H9 (cell line): ENCODE results near the gene FRAS1. TPM values are rescaled to one million over a fixed set of nuclear protein-coding genes. Genes with fewer than 3 reads are reported as not detected.

Experiments
- DNase-seq: peaks from one replicate; pipeline ENCODE4 v3.0.0-alpha.2; 2017
- H2AFZ ChIP-seq: one replicate; pipeline ENCODE4 v1.6.1; 2013; ENCODE audit warnings: mild to moderate bottlenecking, low read length, control low read depth, moderate library complexity
- H2AK5ac ChIP-seq: 2 replicates; pipeline ENCODE4 v1.6.1; 2013; ENCODE audit warnings: low read length, control low read depth, mixed read lengths; ENCODE audit not compliant: insufficient read length
- H2BK120ac ChIP-seq: one replicate; pipeline ENCODE4 v1.6.1; 2013; ENCODE audit warnings: low read depth, mild to moderate bottlenecking, low read length, control low read depth, inconsistent platforms; ENCODE audit not compliant: poor library complexity, severe bottlenecking
- H2BK12ac ChIP-seq: 2 replicates; pipeline ENCODE4 v1.6.1; 2013; ENCODE audit warnings: low read length, control low read depth, mixed read lengths, low read depth; ENCODE audit not compliant: insufficient read length
- H2BK15ac ChIP-seq: 2 replicates; pipeline ENCODE4 v1.6.1; 2013; ENCODE audit warnings: low read depth, low read length, control low read depth
- H2BK20ac ChIP-seq: one replicate; pipeline ENCODE4 v1.6.1; 2013; ENCODE audit warnings: low read depth, mild to moderate bottlenecking, low read length, control low read depth, inconsistent platforms; ENCODE audit not compliant: poor library complexity, severe bottlenecking
- H2BK5ac ChIP-seq: 2 replicates; pipeline ENCODE4 v1.6.1; 2013; ENCODE audit warnings: low read length, control low read depth, mixed read lengths; ENCODE audit not compliant: insufficient read length
- H3K14ac ChIP-seq: 2 replicates; pipeline ENCODE4 v1.6.1; 2013; ENCODE audit warnings: low read length, control low read depth; ENCODE audit not compliant: insufficient read depth
- H3K18ac ChIP-seq: 2 replicates; pipeline ENCODE4 v1.6.1; 2013; ENCODE audit warnings: low read depth, mild to moderate bottlenecking, mixed read lengths, low read length, control low read depth; ENCODE audit not compliant: insufficient read length
- H3K23ac ChIP-seq: 2 replicates; pipeline ENCODE4 v1.6.1; 2013; ENCODE audit warnings: low read length, control low read depth, mixed read lengths, low read depth; ENCODE audit not compliant: insufficient read length
- H3K23me2 ChIP-seq: 2 replicates; pipeline ENCODE4 v1.6.1; 2013; ENCODE audit warnings: low read depth, mild to moderate bottlenecking, mixed read lengths, low read length, control low read depth; ENCODE audit not compliant: insufficient read length, poor library complexity, severe bottlenecking
- H3K27ac ChIP-seq: 2 replicates; pipeline ENCODE4 v1.5.1; 2013; ENCODE audit warnings: low read length, control low read depth, mixed read lengths, low read depth; ENCODE audit not compliant: insufficient read length
- H3K27me3 ChIP-seq: 2 replicates; pipeline ENCODE4 v1.6.1; 2013; ENCODE audit warnings: low read length, control low read depth, inconsistent platforms; ENCODE audit not compliant: insufficient read depth
- H3K4ac ChIP-seq: 2 replicates; pipeline ENCODE4 v1.6.1; 2013; ENCODE audit warnings: low read depth, mild to moderate bottlenecking, control low read depth, inconsistent platforms, low read length, moderate library complexity
- H3K4me1 ChIP-seq: 2 replicates; pipeline ENCODE4 v1.6.1; 2013; ENCODE audit warnings: low read length, control low read depth, inconsistent platforms; ENCODE audit not compliant: insufficient read depth
- H3K4me2 ChIP-seq: 2 replicates; pipeline ENCODE4 v1.6.1; 2013; ENCODE audit warnings: low read length, control low read depth, mixed read lengths; ENCODE audit not compliant: insufficient read length, insufficient read depth
- H3K56ac ChIP-seq: 2 replicates; pipeline ENCODE4 v1.6.1; 2013; ENCODE audit warnings: low read depth, mild to moderate bottlenecking, mixed read lengths, low read length, control low read depth; ENCODE audit not compliant: insufficient read length
- H3K79me1 ChIP-seq: 2 replicates; pipeline ENCODE4 v1.6.1; 2013; ENCODE audit warnings: low read depth, mild to moderate bottlenecking, moderate library complexity, low read length, control low read depth, inconsistent platforms; ENCODE audit not compliant: insufficient read depth, poor library complexity, severe bottlenecking
- H3K79me2 ChIP-seq: 2 replicates; pipeline ENCODE4 v1.6.1; 2013; ENCODE audit warnings: low read length, control low read depth, inconsistent platforms; ENCODE audit not compliant: insufficient read depth
- H3K9ac ChIP-seq: 2 replicates; pipeline ENCODE4 v1.6.1; 2013; ENCODE audit warnings: low read length, control low read depth, mixed read lengths; ENCODE audit not compliant: insufficient read length; ENCODE audit errors: extremely low read depth
- H3K9me3 ChIP-seq: one replicate; pipeline ENCODE4 v1.6.1; 2013; ENCODE audit warnings: low read depth, low read length, inconsistent platforms; ENCODE audit not compliant: control insufficient read depth
- H3T11ph ChIP-seq: one replicate; pipeline ENCODE4 v1.6.1; 2013; ENCODE audit warnings: mild to moderate bottlenecking, low read length, control low read depth, inconsistent platforms
- H4K20me1 ChIP-seq: one replicate; pipeline ENCODE4 v1.6.1; 2013; ENCODE audit not compliant: control insufficient read depth, insufficient read length, insufficient read depth
- H4K5ac ChIP-seq: 2 replicates; pipeline ENCODE4 v1.6.1; 2013; ENCODE audit warnings: low read depth, mild to moderate bottlenecking, mixed read lengths, low read length, control low read depth; ENCODE audit not compliant: insufficient read length
- H4K8ac ChIP-seq: replicated peaks from 2 replicates; pipeline ENCODE4 v1.6.1; 2013; ENCODE audit warnings: low read length, control low read depth, mixed read lengths, low read depth; ENCODE audit not compliant: insufficient read length
- H4K91ac ChIP-seq: 2 replicates; pipeline ENCODE4 v1.6.1; 2013; ENCODE audit warnings: low read depth, mild to moderate bottlenecking, moderate library complexity, mixed read lengths, low read length, control low read depth; ENCODE audit not compliant: insufficient read length
- H3K27ac Mint-ChIP-seq, 3 experiments: 2 replicates in 2 of 3; 3 replicates in 1 of 3; pipeline ENCODE4 v1.8.0; 2020 to 2021; ENCODE audit warnings: mixed read lengths in 3 of 3, mild to moderate bottlenecking in 1 of 3, moderate library complexity in 1 of 3
- H3K27me3 Mint-ChIP-seq: 2 replicates; pipeline ENCODE4 v1.8.0; 2021; ENCODE audit warnings: low read depth, mild to moderate bottlenecking, moderate library complexity, mixed read lengths
- H3K36me3 Mint-ChIP-seq, 3 experiments: 2 replicates in 2 of 3; 3 replicates in 1 of 3; pipeline ENCODE4 v1.8.0; 2020 to 2021; ENCODE audit warnings: low read depth in 3 of 3, mixed read lengths in 3 of 3; ENCODE audit not compliant: insufficient read depth in 1 of 3
- H3K4me1 Mint-ChIP-seq, 2 experiments: 2 replicates each; pipeline ENCODE4 v1.8.0; 2020; ENCODE audit warnings: mixed read lengths in 2 of 2
- H3K4me3 Mint-ChIP-seq, 2 experiments: 2 replicates in 1 of 2; 3 replicates in 1 of 2; pipeline ENCODE4 v1.8.0; 2020 to 2021; ENCODE audit warnings: mild to moderate bottlenecking in 2 of 2, mixed read lengths in 2 of 2, moderate library complexity in 1 of 2
- H3K9me3 Mint-ChIP-seq, 2 experiments: 2 replicates in 1 of 2; 3 replicates in 1 of 2; pipeline ENCODE4 v1.8.0; 2020; ENCODE audit warnings: mild to moderate bottlenecking in 2 of 2, mixed read lengths in 2 of 2, moderate library complexity in 1 of 2
- WGBS: extraction: QIAGEN DNeasy Blood & Tissue Kit; methylation state at CpG from one replicate; pipeline ENCODE4 v1.1.7; 2013; ENCODE audit warnings: missing lambda C conversion rate, low lambda C conversion rate, mixed read lengths; ENCODE audit not compliant: insufficient read length; ENCODE audit errors: extremely low coverage; 5-methylcytosine and 5-hydroxymethylcytosine counted together
- total RNA-seq: library from RNA; stranded (reverse); gene quantifications from 2 replicates; pipeline ENCODE4 v1.2.1, GENCODE V29; 2021
- TF ChIP-seq, protein P1 (sequence below): fragments of 200-600 bp; sonication (generic); conservative IDR thresholded peaks from 3 replicates; pipeline ENCODE4 v1.8.0; 2021; ENCODE audit warnings: antibody characterized with exemption, mild to moderate bottlenecking

The FRAS1 gene
- total RNA-seq, 1 experiment from 2014 or later, result 58.5 TPM

DNA sequence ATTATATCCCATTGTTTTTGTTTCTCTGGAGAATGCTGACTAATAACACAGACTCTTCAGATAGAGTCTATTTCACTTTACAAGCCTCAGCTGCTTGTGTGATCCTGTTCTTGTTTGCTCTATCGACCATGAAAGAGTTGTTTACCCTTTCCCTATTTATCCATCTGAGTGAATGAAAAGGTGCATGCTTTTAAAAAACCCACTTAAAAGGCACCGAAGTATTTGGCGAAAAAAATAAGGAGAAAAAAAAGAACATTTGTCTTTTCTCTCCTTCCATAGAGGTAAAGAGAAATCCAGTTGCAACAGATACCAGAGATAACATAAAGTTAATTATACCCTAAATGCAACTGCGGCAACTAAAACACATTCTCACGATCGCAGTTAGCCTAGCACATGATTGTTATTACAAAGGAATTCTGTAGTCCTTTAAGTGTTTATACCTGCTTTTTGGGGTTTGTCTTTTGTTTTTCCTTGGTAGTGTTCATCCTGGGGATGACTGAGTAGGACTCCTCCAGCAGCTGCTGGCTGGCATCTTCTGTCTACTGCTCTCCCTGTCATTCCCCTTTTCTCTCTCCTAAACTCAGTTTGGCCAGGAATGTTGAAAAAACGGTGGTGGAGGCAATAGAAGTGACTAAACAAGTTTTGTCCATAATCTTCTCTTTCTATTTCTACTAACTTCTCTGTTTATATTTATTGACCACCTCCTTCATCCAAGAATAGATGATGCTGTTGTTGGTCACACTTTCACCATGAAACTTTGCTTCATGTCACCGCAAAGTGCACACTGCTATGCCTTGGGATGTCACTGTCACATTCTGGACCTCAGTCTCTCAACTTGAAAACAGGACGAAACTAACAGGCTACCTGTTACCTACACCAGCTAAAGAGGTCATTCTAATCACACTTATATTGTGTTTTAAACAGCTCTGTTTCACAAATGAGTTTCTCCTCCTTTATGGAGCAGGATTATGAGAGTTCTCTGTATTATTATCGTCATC is 41.9 kb upstream of the FRAS1 start:
- no peak overlapping the region for H2AFZ ChIP-seq
- no peaks in the 10 kb centered on the region for H3K27me3 Mint-ChIP-seq
- H2BK5ac ChIP-seq, result no peak overlapping the region
- no peak overlapping the region for H2BK12ac ChIP-seq
- WGBS, result no CpG with 5 or more reads among the region's 10 CpGs
- no peak overlapping the region for H3K18ac ChIP-seq
- H3K9me3 ChIP-seq, result peaks cover 8% of the 10 kb centered on the region
- no peak overlapping the region for H3K27ac ChIP-seq
- H3K27me3 ChIP-seq, result no peaks in the 10 kb centered on the region
- no peak overlapping the region for H3K23ac ChIP-seq
- no peak overlapping the region for H4K91ac ChIP-seq
- no peaks in the 10 kb centered on the region for H4K20me1 ChIP-seq
- no peaks in the 10 kb centered on the region for H3K23me2 ChIP-seq
- H2BK120ac ChIP-seq, result no peak overlapping the region
- H3K4ac ChIP-seq, result no peak overlapping the region
- peaks cover 11 to 22% (median 17%) of the 10 kb centered on the region in 3 experiments for H3K36me3 Mint-ChIP-seq
- no peak overlapping the region for H2BK15ac ChIP-seq
- no peak overlapping the region for H2AK5ac ChIP-seq
- H3K4me3 Mint-ChIP-seq, result no peak overlapping the region
- no peak for DNase-seq
- no peaks in the 10 kb centered on the region for H3K4me1 ChIP-seq
- no peaks in the 10 kb centered on the region for H3K79me1 ChIP-seq
- peaks cover 20 to 27% of the 10 kb centered on the region in 2 experiments for H3K9me3 Mint-ChIP-seq
- H3K4me1 Mint-ChIP-seq, result no peaks in the 10 kb centered on the region
- no peak overlapping the region for H3K56ac ChIP-seq
- no peak overlapping the region for H3K27ac Mint-ChIP-seq
- H3T11ph ChIP-seq, result no peak overlapping the region
- TF ChIP-seq, protein P1, sequence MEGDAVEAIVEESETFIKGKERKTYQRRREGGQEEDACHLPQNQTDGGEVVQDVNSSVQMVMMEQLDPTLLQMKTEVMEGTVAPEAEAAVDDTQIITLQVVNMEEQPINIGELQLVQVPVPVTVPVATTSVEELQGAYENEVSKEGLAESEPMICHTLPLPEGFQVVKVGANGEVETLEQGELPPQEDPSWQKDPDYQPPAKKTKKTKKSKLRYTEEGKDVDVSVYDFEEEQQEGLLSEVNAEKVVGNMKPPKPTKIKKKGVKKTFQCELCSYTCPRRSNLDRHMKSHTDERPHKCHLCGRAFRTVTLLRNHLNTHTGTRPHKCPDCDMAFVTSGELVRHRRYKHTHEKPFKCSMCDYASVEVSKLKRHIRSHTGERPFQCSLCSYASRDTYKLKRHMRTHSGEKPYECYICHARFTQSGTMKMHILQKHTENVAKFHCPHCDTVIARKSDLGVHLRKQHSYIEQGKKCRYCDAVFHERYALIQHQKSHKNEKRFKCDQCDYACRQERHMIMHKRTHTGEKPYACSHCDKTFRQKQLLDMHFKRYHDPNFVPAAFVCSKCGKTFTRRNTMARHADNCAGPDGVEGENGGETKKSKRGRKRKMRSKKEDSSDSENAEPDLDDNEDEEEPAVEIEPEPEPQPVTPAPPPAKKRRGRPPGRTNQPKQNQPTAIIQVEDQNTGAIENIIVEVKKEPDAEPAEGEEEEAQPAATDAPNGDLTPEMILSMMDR, result no peak
- H4K5ac ChIP-seq, result no peak overlapping the region
- H3K9ac ChIP-seq, result no peak overlapping the region
- H3K4me2 ChIP-seq, result no peak overlapping the region
- H3K14ac ChIP-seq, result no peak overlapping the region
- H4K8ac ChIP-seq, result no peak overlapping the region
- H3K79me2 ChIP-seq, result no peaks in the 10 kb centered on the region
- H2BK20ac ChIP-seq, result no peak overlapping the region
